GM19099 (cell line): ENCODE results near the gene ADISSP.

Experiments
- POLR2A ChIP-seq: IDR thresholded peaks from 3 replicates; pipeline ENCODE4 v1.6.1; 2011; ENCODE audit warnings: low read depth; ENCODE audit not compliant: insufficient read length; ENCODE audit errors: extremely low read depth

ADISSP gene

DNA sequence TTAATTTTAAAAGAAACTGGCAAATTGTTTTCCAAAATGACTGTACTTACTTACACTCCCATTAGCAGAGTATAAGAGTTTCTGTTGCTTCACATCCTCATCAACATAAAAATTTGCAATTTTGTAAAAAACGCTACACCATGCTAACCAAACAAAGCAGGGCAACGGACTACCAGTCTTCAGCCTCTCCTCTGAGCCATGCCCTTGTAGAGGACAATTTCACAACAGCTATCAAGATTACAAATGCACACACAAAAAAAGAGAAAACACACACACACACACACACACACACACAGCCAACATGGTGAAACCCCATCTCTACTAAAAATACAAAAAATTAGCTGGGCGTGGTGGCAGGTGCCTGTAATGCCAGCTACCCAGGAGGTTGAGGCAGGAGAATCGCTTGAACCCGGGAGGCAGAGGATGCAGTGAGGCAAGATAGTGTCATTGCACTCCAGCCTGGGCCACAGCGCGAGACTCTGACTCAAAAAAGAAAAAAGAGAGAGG is 4.1 kb upstream of the ADISSP start:
- TF ChIP-seq POLR2A: no peak

- no peak for TF ChIP-seq POLR2A
These were observed 983 bp upstream of the ADISSP start for GRCh38 chr20:3768342-3769130.

DNA sequence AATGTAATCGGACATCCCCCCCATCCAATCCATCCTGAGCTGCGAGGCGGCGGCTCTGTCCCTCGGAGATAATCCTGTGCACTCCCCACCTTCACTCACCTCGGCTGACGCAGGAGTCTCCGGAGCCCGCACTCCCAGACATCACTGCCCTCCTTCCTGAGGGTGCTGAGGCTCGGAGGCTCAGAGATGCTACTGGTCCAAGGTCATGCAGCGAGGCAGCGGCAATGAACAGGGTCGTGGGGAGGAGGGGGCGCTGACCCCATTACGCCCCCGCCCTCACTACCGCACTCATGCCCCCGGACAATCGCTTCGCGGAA is 485 bp downstream of the ADISSP start:
- no peak for TF ChIP-seq POLR2A

- TF ChIP-seq POLR2A: no peak
These were observed 987 bp downstream of the ADISSP start for GRCh38 chr20:3766422-3767109.

GRCh38 chr20:3765171-3765882 is 2.2 kb downstream of the ADISSP start:
- TF ChIP-seq POLR2A: no peak

GRCh38 chr20:3764659-3765058 is 2.9 kb downstream of the ADISSP start:
- TF ChIP-seq POLR2A: no peak

DNA sequence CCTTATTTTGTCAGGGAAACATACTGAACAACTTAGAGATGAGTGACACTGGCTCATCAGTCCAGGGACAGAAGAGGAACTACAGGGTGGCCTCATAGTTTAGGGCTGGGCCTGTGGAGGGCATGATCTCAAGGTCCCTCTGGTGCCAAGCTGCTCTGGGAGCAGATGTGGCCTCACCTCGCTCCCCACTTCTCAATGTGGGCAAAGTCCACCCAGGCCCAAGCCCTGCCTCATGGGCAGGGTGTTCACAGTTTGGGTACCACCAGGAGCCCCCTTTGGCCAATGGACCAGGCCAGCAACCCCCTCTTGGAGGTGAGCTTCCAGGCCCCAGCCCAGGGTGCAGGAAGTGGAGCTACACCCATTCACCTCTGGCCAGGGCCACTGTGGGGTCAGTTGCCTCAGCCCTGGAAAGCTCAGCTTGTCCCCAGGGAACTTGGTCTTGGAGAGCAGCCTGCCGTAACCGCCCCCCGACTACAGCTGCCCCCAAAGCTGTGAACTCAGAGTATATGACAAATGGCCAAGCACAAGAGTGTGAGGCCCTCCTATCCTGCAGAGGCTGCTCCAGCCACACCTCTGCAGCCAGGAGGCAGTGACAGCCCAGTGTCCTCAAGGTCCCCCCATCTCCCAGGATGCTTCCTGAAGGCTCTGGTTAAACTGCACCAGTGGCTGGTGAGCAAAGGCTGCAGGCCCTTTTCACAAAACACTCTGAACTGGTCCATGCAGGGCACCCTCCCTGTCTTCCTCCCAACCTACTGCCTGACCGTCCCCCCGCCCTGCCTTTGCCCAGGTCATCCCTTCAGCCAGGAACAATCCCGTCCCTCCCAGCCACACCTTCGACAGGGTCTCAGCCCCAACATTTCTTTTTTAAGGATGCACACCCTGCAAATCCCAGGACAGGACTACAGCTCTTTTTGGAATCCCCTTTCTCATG is 3.6 kb downstream of the ADISSP start:
- TF ChIP-seq POLR2A: no peak

DNA sequence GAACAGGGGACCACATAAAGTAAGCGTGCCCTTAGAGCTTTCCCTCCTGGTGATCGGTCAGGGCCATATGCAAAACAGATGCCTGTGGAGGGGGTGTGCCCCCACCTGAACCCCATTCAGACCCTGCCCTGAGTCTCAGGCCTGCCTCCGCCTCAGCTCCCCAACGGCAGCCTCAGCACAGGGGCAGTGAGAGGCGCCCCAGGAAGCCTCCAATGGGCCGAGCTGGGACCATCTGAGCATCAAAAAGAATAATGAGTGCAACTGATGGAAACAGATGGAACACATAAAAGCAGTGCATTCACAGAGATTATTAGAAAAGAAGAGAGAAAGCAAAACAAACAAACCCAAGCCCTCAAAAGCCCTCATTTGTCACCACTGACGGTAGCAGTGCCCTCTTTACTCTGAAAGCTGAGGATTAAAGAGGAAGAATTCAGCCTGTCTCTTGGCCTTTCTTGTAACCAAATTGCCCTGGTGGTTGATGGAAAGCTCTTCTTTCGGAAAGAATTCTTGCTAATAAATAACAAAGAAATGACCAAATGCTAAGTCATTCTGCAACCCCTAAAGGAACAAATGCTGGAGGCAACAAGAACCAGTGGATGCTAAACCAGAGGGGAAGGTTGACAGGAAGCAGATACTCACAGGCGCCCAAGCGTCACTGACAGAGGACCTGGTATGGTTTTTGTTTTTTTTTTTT is 6.8 kb downstream of the ADISSP start:
- TF ChIP-seq POLR2A: no peak

DNA sequence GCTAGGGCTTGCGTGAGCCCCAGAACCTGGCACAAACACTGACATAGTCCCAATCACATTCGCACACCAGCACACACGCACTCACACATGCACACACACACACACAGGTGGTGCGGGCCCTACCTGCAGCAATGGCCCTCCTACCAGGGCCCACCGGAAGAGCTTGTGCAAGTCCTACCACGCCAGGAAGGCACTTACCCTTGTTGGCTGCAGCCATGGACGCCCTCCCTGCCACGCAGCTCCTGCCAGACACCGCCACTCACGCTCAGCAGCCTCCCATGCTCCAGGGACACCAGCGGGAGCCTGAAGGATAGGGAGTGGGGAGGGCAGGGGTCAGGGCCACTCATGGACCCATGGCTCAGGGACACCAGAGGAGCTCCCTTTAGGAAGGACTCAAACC is 7.7 kb downstream of the ADISSP start:
- no peak for TF ChIP-seq POLR2A

GRCh38 chr20:3759316-3759823 is 8.2 kb downstream of the ADISSP start:
- TF ChIP-seq POLR2A: no peak

GRCh38 chr20:3758566-3758965 is 9.0 kb downstream of the ADISSP start:
- no peak for TF ChIP-seq POLR2A

DNA sequence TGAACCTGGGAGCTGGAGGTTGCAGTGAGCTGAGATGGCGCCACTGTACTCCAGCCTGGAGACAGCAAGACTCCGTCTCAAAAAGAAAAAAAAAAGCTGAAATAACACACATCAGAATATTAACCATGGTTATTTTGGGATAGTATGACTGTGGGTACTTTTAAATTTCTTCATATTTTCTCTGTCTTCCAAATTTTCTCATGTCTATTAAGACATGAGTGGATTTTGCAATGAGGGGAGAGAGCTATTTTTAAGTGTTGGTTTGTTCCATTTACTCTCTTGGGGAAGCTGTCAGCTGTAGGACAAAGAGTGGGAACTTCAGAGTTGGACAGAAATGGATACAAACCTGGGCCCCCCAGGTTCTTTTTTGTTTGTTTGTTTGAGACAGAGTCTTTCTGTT is 10.3 kb downstream of the ADISSP start:
- TF ChIP-seq POLR2A: no peak

DNA sequence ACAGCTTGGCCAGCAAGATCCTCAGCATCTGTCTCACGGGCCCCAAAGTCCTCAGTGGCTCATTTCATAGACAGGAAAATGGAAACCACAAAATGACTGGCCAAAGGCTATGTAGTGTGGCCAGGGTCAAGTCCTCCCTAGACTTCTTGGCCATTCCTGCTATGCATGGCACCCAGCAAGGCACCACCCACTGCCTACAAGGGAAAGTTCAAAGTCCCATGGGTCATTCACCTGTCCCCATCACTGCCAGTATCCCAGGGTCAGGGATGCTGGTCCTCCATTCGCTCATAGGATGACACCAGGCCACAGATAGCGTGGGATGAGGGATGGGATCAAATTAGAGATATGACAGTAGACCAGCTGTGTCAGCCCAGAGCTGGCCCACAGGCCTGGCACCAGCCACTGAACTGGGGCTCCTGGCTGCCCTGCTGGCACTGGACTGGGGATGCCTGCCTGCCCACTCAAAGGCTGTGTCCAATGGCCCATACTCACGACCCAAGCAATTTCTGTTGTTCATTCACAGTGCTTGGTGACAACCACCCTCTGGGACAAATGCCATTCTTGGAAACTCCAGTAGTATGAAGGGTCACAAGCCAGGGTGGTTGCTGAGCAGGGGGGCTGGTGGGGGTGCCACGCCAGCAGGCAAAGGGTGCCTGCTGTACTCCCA is 11.6 kb downstream of the ADISSP start:
- TF ChIP-seq POLR2A: no peak
